Neural cell (in vitro differentiated cells): ENCODE data around the gene PTRH1. TPM values are rescaled to one million over a fixed set of nuclear protein-coding genes. Genes with fewer than 3 reads are reported as not detected.

Experiments used
- H2AFZ ChIP-seq: fragments of 200-600, 300-800 bp; sonication (generic), shearing (Covaris generic); 2 replicates; pipeline ENCODE4 v1.6.0; 2014; ENCODE audit warnings: low read depth, mild to moderate bottlenecking, antibody characterized with exemption, low read length, moderate library complexity
- H3F3A ChIP-seq: fragments of 200-600 bp; shearing (Covaris generic); 2 replicates; pipeline ENCODE4 v1.6.1; 2016; ENCODE audit warnings: mild to moderate bottlenecking, moderate library complexity, mixed read lengths, antibody characterized with exemption, low read length; ENCODE audit not compliant: insufficient read depth, poor library complexity, severe bottlenecking
- H3K27ac ChIP-seq: fragments of 200-600, 300-800 bp; sonication (generic), shearing (Covaris generic); 2 replicates; pipeline ENCODE4 v1.5.1; 2014; ENCODE audit warnings: mild to moderate bottlenecking, low read length, moderate library complexity
- H3K27me3 ChIP-seq: fragments of 300-800, 200-600 bp; sonication (generic), shearing (Covaris generic); 2 replicates; pipeline ENCODE4 v1.6.0; 2014; ENCODE audit warnings: mild to moderate bottlenecking, low read depth, low read length, moderate library complexity; ENCODE audit not compliant: insufficient read depth
- H3K36me3 ChIP-seq: fragments of 300-800, 200-600 bp; sonication (generic), shearing (Covaris generic); 2 replicates; pipeline ENCODE4 v1.5.1; 2014; ENCODE audit warnings: mild to moderate bottlenecking, antibody characterized with exemption, low read length, moderate library complexity; ENCODE audit not compliant: insufficient read depth
- H3K4me2 ChIP-seq: fragments of 300-800, 200-600 bp; sonication (generic), shearing (Covaris generic); 2 replicates; pipeline ENCODE4 v1.6.0; 2014; ENCODE audit warnings: mild to moderate bottlenecking, low read length
- H3K4me3 ChIP-seq: fragments of 300-800, 200-600 bp; sonication (generic), shearing (Covaris generic); 2 replicates; pipeline ENCODE4 v1.5.1; 2014; ENCODE audit warnings: mild to moderate bottlenecking, low read length, moderate library complexity
- H3K79me2 ChIP-seq: fragments of 200-600 bp; shearing (Covaris generic); replicated peaks from 2 replicates; pipeline ENCODE4 v1.6.0; 2014; ENCODE audit warnings: mild to moderate bottlenecking, low read length, moderate library complexity; ENCODE audit not compliant: insufficient read depth
- H3K9ac ChIP-seq: fragments of 300-800, 200-600 bp; sonication (generic), shearing (Covaris generic); 2 replicates; pipeline ENCODE4 v1.6.1; 2016; ENCODE audit warnings: mild to moderate bottlenecking, low read length, mixed read lengths
- H3K9me2 ChIP-seq: fragments of 200-600 bp; shearing (Covaris generic); 2 replicates; pipeline ENCODE4 v1.6.1; 2016; ENCODE audit warnings: mild to moderate bottlenecking, low read length, mixed read lengths; ENCODE audit not compliant: insufficient read depth
- H3K9me3 ChIP-seq: fragments of 200-600, 300-800 bp; sonication (generic), shearing (Covaris generic); 2 replicates; pipeline ENCODE4 v1.6.1; 2016; ENCODE audit warnings: mild to moderate bottlenecking, mixed run types, low read length, moderate library complexity, mixed read lengths
- H4K20me1 ChIP-seq: fragments of 200-600 bp; shearing (Covaris generic); 2 replicates; pipeline ENCODE4 v1.6.1; 2016; ENCODE audit warnings: mild to moderate bottlenecking, mixed run types; ENCODE audit not compliant: insufficient read depth
- CTCF ChIP-seq: fragments of 450-650 bp; IDR thresholded peaks from 2 replicates; pipeline ENCODE4 v1.5.1; 2014; ENCODE audit warnings: antibody characterized with exemption, mild to moderate bottlenecking, moderate library complexity; ENCODE audit not compliant: poor library complexity, severe bottlenecking
- EP300 ChIP-seq: fragments of 450-650 bp; conservative IDR thresholded peaks from 2 replicates; pipeline ENCODE4 v1.6.1; 2014; ENCODE audit warnings: antibody characterized with exemption, mild to moderate bottlenecking, moderate library complexity; ENCODE audit not compliant: poor library complexity, severe bottlenecking
- EZH2 ChIP-seq: fragments of 200-600, 300-800 bp; shearing (Covaris generic), sonication (generic); IDR thresholded peaks from 2 replicates; pipeline ENCODE4 v1.6.1; 2014; ENCODE audit warnings: antibody characterized with exemption, low read length, borderline replicate concordance, mild to moderate bottlenecking; ENCODE audit not compliant: insufficient read depth, poor library complexity, severe bottlenecking
- MXI1 ChIP-seq: fragments of 450-650 bp; conservative IDR thresholded peaks from 2 replicates; pipeline ENCODE4 v1.6.1; 2014; ENCODE audit warnings: antibody characterized with exemption, mild to moderate bottlenecking; ENCODE audit not compliant: poor library complexity, severe bottlenecking
- POLR2AphosphoS5 ChIP-seq: IDR thresholded peaks from 2 replicates; pipeline ENCODE4 v1.6.1; 2012
- RAD21 ChIP-seq: fragments of 450-650 bp; conservative IDR thresholded peaks from 2 replicates; pipeline ENCODE4 v1.6.1; 2014; ENCODE audit warnings: antibody characterized with exemption, mild to moderate bottlenecking, moderate library complexity
- REST ChIP-seq: IDR thresholded peaks from 2 replicates; pipeline ENCODE4 v1.6.1; 2012; ENCODE audit warnings: borderline replicate concordance
- SMC3 ChIP-seq: fragments of 450-650 bp; conservative IDR thresholded peaks from 2 replicates; pipeline ENCODE4 v1.6.1; 2014; ENCODE audit warnings: antibody characterized with exemption, mild to moderate bottlenecking, moderate library complexity; ENCODE audit not compliant: poor library complexity
- TAF1 ChIP-seq: IDR thresholded peaks from 2 replicates; pipeline ENCODE4 v1.6.1; 2012; ENCODE audit warnings: low read depth
- polyA plus RNA-seq: library from polyadenylated mRNA; depleted of rRNA; stranded (reverse); fragments of >200 nt; gene quantifications from 2 replicates; pipeline ENCODE4 v1.2.3, GENCODE V29; 2014

The PTRH1 gene
- polyA plus RNA-seq, 1 donor from 2014 or later = 20.0 TPM

GRCh38 chr9:127679506-127679905 is 36.0 kb downstream of the PTRH1 start:
- no peaks in the 10 kb centered on the region for H3F3A ChIP-seq
- no peak overlapping the region for H2AFZ ChIP-seq
- no peaks in the 10 kb centered on the region for H3K9me3 ChIP-seq
- H4K20me1 ChIP-seq = peaks cover under 1% of the 10 kb centered on the region
- no peaks in the 10 kb centered on the region for H3K27me3 ChIP-seq
- H3K9ac ChIP-seq = no peak overlapping the region
- H3K27ac ChIP-seq = no peak overlapping the region
- H3K79me2 ChIP-seq = no peaks in the 10 kb centered on the region
- peaks cover 15% of the 10 kb centered on the region for H3K36me3 ChIP-seq
- no peak for TF ChIP-seq MXI1
- no peak overlapping the region for H3K4me2 ChIP-seq
- no peak overlapping the region for H3K4me3 ChIP-seq
- H3K9me2 ChIP-seq = no peaks in the 10 kb centered on the region

GRCh38 chr9:127676638-127677037 is 38.8 kb downstream of the PTRH1 start:
- Histone ChIP-seq H3K27me3 (no peaks in the 10 kb centered on the region), H3K36me3 (peaks cover 18% of the 10 kb centered on the region), H3K9ac (no peak overlapping the region), H3K4me3 (no peak overlapping the region), H2AFZ (no peak overlapping the region), H3K79me2 (no peaks in the 10 kb centered on the region), H3K4me2 (no peak overlapping the region), H3F3A (no peaks in the 10 kb centered on the region), H4K20me1 (no peaks in the 10 kb centered on the region), H3K27ac (no peak overlapping the region), H3K9me2 (no peaks in the 10 kb centered on the region), H3K9me3 (no peaks in the 10 kb centered on the region)
- TF ChIP-seq TAF1 (no peak), REST (no peak), EP300 (no peak), MXI1 (no peak), SMC3 (no peak), RAD21 (no peak), POLR2AphosphoS5 (no peak), CTCF (no peak), EZH2 (no peak)

GRCh38 chr9:127673234-127673633 is 42.2 kb downstream of the PTRH1 start:
- H3K27me3 ChIP-seq = no peaks in the 10 kb centered on the region
- peaks cover 14% of the 10 kb centered on the region for H3K36me3 ChIP-seq

More at GRCh38 chr9:127673234-127673633, 42.2 kb downstream of the PTRH1 start:
- Histone ChIP-seq H3K9ac (no peak overlapping the region), H3K27ac (no peak overlapping the region), H3K9me3 (no peaks in the 10 kb centered on the region), H4K20me1 (no peaks in the 10 kb centered on the region), H3K9me2 (no peaks in the 10 kb centered on the region), H3F3A (no peaks in the 10 kb centered on the region), H3K4me3 (no peak overlapping the region), H3K79me2 (no peaks in the 10 kb centered on the region), H2AFZ (no peak overlapping the region), H3K4me2 (no peak overlapping the region)
- TF ChIP-seq EZH2 (no peak), TAF1 (no peak), REST (no peak), MXI1 (no peak), EP300 (no peak), POLR2AphosphoS5 (no peak), SMC3 (no peak), CTCF (no peak), RAD21 (no peak)
